C4-2B (cell line): ENCODE measurements around the gene AP1S3.
A peak's percentile ranks its signal among the peaks of the same experiment; 100 is the strongest.

ENCODE experiments used
- H3K27ac ChIP-seq: fragments of 450-650 bp; 2 replicates; pipeline ENCODE4 v1.5.1; 2017
- ZFX ChIP-seq: fragments of 450-650 bp; IDR thresholded peaks from 2 replicates; pipeline ENCODE4 v1.6.1; 2017
- TF ChIP-seq, protein P1 (sequence below): fragments of 450-650 bp; conservative IDR thresholded peaks from 2 replicates; pipeline ENCODE4 v1.5.1; 2017; ENCODE audit warnings: mild to moderate bottlenecking

Gene AP1S3

GRCh38 chr2:223841436-223842190 lies 4.2 kb upstream of the AP1S3 start:
- H3K27ac ChIP-seq = peak overlapping the region; percentile 48
- TF ChIP-seq, protein P1, sequence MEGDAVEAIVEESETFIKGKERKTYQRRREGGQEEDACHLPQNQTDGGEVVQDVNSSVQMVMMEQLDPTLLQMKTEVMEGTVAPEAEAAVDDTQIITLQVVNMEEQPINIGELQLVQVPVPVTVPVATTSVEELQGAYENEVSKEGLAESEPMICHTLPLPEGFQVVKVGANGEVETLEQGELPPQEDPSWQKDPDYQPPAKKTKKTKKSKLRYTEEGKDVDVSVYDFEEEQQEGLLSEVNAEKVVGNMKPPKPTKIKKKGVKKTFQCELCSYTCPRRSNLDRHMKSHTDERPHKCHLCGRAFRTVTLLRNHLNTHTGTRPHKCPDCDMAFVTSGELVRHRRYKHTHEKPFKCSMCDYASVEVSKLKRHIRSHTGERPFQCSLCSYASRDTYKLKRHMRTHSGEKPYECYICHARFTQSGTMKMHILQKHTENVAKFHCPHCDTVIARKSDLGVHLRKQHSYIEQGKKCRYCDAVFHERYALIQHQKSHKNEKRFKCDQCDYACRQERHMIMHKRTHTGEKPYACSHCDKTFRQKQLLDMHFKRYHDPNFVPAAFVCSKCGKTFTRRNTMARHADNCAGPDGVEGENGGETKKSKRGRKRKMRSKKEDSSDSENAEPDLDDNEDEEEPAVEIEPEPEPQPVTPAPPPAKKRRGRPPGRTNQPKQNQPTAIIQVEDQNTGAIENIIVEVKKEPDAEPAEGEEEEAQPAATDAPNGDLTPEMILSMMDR = no peak
- TF ChIP-seq ZFX = no peak

DNA sequence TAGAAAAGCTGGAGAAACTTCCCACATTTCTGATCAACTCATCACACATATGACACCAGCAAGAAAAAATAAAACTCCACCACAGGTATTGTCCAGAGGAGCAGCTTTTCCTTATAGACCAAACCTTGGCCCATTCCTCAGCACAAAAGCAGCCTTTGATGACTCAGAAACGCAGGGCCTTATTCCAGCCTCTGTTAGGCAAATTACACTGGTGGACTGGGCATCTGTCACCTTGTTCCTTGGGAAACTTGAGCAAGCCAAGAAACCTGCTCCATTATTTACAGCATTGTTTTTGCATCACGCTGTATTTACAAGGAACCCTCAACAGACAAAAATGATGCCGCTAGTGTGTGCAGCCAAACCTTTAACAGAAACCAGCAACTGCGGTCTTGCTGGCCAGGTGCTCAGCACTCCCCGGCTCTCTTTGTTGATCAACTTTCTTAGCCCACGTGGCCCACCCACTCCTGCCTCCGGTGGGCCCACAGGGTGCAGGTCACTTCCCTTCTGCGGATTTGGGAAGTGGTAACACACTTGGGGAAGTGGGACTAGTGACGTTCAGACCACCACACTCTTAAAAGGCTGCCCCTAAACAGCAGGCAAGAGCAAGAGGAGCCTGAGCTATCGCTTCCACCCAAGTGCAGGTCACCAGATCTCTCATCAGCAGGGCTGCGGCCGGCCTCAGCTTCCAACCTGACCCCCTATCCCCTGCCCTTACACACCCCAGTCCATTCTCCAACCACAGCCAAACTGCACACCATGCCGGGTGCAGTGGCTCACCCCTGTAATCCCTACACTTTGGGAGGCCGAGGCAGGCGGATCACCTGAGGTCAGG lies 1.5 kb downstream of the AP1S3 start:
- peak overlapping the region; percentile 81 for H3K27ac ChIP-seq
- TF ChIP-seq, protein P1 = no peak
- no peak for TF ChIP-seq ZFX

DNA sequence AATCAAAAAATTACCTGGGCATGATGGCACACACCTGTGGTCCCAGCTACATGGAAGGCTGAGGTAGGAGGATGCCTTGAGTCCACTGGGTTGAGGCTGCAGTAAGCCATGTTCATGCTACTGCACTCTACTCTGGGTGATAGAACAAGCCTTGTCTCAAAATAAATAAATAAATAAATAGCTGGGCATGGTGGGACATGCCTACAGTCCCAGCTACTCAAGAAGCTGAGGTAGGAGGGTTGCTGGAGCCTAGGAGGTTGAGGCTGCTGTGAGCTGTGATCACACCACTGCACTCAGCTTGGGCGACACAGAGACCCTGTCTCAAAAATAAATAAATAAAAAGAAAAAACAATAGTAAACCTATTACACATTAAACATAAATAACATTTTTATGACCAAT lies 3.0 kb downstream of the AP1S3 start:
- no peak for TF ChIP-seq ZFX
- TF ChIP-seq, protein P1 = no peak
- no peak overlapping the region for H3K27ac ChIP-seq

DNA sequence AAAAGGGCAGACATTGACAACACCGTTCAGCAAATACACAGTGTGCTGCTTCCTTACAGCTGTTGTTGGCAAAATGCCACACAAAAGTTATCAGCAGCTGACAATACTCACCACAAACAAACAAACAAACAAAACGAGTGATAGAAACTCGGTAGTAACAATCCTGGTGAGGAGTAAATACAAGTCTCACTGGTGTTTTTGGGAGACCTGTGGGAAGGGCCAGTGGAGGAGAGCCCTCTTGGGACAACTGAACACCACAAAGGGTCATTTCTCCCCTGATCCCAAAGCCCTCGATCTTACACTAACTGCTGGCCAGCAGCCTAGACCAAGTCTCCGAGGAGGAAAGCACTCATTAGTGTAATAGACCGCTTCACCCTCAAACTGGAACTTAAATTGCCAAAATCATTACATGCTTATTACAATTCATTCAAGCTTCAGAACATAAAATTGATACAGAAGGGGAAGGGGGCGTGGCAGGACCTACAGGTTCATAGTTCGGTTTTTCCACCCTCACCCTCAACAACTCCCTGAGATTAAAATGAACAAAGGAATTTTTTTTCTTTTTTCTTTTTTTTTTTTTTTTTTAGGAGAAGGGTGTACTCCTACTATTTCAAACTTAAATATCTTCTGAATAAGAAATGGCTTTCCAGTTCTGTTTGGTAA lies 5.0 kb downstream of the AP1S3 start:
- no peak overlapping the region for H3K27ac ChIP-seq
- no peak for TF ChIP-seq ZFX
- TF ChIP-seq, protein P1 = no peak

GRCh38 chr2:223829128-223829527 lies 8.3 kb downstream of the AP1S3 start:
- no peak for TF ChIP-seq ZFX
- TF ChIP-seq, protein P1 = no peak
- no peak overlapping the region for H3K27ac ChIP-seq

- TF ChIP-seq ZFX = no peak
- TF ChIP-seq, protein P1 = no peak
Observed at GRCh38 chr2:223828314-223828713, 9.1 kb downstream of the AP1S3 start.

DNA sequence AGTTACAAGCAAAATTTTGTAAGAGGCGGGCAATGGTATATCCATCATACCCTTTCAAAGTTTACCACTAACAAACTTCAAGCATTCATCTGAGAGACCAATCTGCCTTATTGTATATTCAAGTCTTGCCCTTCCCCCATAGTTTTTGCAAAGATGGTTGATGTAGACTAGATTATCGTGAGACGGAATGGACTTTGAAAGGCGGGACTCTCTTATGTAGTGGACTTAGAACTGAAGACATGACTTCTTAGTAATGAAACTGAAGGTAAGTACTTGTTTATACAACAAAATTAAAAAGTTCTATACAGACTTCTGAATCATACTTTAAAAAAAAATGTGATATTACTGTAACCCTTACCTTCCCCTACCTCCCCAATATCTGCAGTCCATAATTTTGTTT lies 10.4 kb downstream of the AP1S3 start:
- TF ChIP-seq, protein P1 = no peak
- TF ChIP-seq ZFX = no peak
- H3K27ac ChIP-seq = no peak overlapping the region

More at GRCh38 chr2:223828314-223828713, 9.1 kb downstream of the AP1S3 start:
- no peak overlapping the region for H3K27ac ChIP-seq
